ELF-1 (cell line): ENCODE results near the gene CASP7.

Source experiments
- DNase-seq: peaks from one replicate; pipeline ENCODE4 v3.0.0-alpha.2; 2016; ENCODE audit warnings: low read depth, low spot score

The CASP7 gene

DNA sequence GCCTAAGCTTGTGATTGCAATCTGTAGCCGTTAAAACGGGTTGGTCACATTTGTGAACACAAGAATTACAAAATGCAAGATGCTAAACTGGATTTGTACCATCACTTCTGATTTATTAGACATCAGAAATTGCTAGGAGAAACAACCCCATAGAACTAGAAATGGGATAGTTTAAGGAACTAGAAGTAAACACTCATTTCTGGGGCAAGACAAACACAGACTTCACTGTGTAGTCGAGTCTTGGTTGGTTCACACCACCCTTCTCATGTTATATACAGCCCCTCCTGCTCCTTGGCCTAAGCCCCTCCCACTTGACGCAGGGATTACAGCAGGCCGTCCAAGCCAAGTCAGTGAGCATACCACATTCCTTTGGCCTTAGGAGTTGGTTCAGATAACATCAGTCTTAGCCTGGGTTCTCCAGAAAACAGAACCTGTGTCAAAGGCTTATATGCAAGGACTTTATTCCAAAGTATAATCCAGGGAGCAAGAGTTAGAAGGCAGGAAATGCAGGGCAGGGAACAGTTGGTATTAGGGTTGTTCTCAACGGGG lies 13.8 kb upstream of the CASP7 start:
- DNase-seq, result peak; percentile 84

DNA sequence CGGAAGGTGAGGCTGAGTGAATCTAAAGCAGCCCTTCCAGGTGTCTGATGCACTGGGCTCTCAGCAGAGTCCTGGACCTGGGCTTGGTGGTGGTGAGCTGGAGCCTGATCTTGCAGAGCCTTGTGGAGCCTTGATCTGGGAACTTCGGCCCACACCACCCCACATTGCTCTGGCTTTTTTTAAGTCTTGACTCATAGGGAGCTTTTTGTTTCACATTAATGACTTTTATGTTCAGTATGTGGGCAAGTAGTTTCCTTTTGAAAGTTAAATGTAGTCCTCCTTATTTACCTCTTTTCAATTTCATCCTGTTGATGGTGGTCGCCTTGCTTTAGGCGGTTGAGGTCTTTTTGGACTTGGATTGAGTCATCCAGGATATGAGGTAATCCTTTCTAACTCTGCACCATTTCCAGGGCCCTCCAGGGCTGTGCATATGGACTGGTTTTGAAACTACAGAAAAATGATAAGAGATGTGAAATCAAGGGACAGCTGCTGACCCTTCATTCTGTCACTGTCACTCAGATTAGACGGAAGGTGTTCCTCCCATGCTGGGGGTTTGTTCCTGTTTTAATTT lies 12.9 kb upstream of the CASP7 start:
- no peak for DNase-seq

DNA sequence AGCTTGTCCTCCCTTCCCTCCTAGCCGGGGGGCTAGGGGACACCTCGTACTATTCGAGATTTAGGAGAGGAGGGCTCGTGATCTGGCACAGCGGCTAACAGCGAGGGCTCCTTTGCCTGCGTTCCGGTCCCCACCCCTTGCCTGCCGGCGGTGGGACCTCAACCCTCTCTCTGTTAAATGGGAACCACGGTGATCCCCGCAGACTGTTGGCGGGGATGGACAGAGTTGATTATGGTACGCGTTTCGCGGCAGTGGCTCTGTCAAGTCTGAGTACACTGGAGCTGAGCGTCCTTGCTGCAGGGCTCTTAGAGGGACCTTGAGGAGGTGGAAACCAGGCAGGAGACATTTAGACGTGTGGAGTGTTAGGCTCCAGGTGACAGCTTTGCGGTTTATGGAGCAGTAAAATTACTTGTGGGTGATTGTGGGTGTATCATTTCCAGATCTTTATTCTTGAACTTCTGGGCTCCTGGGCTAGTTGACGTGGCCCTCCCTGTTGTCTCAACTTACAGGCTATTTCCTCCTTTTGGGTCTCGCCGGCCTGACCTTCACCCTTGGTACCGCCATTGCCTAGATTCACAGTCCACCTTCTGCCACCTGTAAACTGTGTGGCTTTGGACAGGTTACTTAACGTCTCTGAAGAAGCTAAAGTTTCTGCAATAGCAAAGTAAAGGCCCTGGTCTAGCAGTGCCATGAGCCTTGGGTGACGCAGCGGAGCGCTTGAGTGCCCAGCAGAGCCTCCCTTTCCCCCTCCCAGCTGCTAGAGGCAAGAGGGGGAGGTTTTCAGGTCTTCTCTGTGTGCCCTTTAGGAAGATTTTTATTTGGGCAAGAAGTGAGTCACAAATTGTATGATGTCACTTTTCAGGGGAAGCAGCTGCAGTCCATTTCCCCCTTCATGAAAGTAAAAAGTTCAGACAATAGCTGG lies 739 bp downstream of the CASP7 start:
- no peak for DNase-seq

DNA sequence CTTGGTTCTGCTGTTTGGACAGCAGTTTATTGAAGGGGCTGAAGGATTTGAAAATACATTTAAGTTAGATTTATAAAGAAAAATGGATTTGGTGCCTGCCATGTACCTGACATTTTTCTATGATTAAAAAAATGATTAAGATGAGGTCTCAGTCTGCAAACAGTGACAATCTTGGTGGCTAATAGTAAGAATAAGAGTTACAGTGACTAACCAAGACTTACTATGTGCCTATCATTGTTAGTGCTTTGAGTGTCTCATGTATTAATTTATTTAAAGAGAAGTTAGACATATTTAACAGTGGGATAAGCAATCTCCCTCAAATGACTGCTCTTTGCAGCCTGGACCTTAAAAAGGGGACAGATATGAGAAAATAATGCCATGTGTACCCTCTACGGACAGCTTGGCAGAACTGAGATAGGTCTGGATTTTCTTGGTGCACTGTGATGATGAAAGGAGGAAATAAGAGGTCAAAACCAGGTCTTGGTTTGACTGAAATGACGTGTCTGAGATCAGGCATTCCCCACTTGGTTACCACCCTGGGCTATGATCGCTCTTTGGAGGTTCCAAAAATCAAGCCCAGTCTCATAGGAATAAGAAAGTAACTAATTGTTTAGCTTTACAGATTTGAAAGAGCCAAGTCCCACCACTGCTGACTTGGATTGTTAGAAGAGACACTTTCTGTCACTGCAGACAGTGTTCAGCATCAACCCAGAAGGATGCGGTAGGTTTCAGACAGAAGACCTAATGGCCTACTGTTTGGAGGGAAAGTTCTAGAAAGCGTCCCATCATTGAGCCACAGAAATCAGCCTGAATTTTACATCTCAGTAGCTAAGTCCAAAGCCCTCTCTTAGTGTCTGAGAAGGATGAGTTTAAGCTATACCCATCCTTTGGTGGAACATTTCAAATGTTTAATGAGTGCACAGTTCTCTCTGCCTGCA lies 2.1 kb downstream of the CASP7 start:
- no peak for DNase-seq

DNA sequence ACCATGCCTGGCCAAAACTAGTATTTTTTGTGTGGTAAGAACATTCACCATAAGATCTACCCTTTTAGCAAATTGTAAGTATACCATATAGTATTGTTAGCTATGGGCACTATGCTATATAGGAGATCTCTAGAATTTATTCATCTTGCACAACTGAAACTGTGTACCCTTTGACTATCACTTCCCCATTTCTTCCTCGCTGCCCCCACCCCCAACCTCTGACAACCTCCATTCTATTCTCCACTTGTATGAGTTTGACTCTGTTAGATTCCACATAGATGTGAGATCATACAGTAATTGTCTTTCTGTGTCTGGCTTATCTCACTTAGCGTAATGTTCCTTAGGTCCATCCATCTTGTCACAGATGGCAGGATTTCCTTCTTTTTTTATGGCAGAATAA lies 3.6 kb downstream of the CASP7 start:
- no peak for DNase-seq

DNA sequence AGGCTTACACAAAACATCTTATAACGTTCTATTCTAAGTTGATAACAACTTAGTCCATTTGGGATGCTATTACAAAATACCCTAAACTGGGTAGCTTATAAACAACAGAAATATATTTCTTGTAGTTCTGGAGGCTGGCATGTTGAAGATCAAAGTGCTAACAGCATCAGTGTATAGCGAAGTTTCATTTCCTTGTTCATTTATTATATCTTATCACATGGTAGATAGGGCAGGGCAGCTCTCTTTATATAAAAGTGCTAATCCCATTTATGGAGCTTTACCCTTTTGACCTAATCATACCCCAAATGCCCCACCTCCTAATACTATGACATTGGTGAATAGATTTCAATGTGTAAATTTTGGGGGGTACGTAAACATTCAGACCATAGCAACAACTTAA lies 6.3 kb downstream of the CASP7 start:
- no peak for DNase-seq

DNA sequence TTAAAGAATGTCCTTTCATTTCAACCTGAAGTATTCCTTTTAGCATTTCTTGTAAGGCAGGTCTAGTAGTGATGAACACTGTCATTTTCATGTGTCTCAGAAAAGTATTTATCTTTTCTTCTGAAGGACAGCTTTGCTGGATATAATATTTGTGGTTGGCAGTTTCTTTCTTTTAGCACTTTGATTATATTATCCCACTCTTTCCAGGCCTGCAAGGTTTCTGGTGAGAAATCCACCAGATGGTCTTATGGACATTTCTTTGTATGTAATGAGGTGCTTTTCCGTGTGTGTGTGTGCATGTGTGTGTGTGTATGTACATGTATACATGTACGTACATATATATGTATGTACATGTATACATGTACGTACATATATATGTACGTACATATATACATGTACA lies 7.3 kb downstream of the CASP7 start:
- no peak for DNase-seq

DNA sequence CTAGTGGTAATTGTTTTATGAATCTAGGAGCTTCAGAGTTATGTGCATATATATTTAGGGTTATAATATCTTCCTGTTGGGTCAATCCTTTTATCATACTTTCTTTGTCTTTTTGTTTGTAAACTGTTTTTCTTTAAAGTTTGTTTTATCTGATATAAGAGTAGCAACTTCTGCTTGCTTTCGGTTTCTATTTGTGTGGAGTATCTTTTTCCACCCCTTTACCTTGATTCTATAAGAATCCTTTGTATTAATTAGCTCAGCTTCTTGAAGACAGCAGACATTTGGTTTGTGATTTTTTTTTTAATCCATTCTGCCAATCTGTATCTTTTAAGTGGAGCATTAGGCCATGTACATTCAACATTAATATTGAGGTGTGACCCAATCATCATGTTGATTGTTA lies 9.3 kb downstream of the CASP7 start:
- DNase-seq, result no peak

DNA sequence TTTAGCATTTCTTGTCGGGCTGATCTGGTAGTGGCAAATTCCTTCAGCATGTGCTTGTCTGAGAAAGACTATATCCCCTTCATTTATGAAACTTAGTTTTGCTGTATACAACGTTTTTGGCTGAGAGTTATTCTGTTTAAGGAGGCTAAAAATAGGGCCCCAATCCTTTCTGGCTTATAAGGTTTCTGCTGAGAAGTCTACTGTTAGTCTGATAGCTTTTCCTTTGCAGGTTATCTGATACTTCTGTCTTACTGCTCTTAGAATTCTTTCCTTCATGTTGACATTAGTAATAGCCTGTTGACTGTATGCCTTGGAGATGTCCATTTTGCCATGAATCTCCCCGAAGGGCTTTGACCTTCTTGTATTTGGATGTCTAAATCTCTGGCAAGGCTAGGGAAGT lies 9.9 kb downstream of the CASP7 start:
- no peak for DNase-seq

DNA sequence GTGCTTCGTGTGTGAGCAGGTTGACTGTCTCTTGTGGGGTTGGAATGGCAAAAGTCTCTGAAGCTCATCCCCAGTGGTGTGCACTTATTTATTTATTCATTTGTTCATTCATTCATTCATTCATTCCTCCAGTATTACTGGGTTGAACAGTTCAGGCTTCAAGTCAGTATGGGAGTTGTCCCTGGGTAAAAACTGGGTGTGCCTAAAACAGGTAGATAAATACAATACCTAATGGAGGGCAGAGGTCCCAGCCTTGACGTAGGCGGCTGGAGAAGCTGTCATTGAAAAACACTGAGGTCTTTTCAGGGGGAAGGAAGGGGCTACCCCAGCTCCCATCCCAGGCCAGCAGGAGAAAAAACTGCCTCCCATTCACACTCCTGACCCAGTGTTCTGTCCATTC lies 11.0 kb downstream of the CASP7 start:
- DNase-seq, result no peak

DNA sequence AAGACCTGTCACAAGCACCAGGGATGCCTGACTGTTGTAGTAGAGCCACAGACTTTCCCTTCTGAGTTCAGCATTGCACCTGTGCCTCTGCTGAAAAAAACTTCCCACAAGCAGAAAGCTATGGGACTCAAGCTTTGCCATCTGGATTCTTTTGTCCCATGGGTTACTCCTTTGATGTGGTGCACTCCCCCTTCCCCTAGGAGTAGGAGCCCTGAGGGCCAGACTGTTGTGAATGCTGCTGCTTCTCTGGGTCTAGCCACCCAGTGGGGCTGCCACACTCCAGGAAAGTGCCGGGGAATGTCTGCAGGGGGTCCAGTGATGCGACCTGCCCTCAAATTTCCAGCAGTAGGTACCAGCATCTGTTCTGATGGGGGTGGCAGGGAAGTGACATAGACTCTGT lies 11.7 kb downstream of the CASP7 start:
- peak; percentile 54 for DNase-seq

DNA sequence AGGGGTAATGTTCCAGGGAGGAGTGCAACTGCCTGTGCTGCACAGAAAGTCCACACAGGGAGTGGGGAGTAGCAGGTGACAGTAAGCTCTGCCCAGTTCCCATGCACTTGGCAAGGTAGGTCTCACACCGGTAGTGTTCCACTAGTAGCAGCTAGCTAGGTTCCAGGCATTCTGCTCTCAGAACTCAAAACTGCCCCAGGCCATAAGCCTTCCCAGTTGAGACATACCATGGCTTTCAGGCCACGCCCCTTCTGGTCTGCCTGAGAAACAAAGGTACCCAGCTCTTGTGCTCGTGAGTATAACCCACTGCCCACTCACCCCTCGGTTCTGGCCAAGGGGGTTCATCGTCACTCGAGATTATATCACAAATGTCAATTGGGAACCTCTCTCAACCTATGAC lies 12.6 kb downstream of the CASP7 start:
- peak; percentile 79 for DNase-seq

DNA sequence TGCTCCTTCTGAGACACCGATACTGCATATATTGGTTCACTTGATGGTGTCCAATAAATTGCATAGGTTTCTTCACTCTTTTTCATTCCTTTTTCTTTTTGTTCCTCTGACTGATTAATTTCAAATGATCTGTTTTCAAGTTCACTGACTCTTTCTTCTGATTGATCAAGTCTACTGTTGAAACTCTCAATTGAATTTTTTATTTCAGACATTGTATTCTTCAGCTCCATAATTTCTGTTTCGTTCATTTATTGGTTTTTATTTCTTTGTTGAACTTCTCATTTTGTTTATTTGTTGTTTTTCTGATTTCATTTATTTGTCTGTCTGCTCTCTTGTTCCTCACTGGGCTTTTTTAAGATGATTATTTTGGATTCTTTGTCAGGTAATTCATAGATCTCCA lies 13.6 kb downstream of the CASP7 start:
- no peak for DNase-seq

DNA sequence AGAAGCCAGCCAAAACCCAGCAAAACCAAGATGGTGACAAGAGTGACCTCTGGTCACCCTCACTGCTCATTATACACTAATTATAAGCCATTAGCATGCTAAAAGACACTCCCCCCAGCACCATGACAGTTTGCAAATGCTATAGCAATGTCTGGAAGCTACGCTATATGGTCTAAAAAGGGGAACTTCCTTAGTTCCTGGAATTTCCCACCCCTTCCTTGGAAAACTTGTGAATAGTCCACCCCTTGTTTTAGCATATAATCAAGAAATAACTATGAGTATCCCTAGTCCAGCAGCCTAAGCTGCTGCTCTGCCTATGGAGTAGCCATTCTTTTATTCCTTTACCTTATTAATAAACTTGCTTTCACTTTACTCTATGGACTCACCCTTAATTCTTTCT lies 16.0 kb downstream of the CASP7 start:
- DNase-seq, result no peak

DNA sequence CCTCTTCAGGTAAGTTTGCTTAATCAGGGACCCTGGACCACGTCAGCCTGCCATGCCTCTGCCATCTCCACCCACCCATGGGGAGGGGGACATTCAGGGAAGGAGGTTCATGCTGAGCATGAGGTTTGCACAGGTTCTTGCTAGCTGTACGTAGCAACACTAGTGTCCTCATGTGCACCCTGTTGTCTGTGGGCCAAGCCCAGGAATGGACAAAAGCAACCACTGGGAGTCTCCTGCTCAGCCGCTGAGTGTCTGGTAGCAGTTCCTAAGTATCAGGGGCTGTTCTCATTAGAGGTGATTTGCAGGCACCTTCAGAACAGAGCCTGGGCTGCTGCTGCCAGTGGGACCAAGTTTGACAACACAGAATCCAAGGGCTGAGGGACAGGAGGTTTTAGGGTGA lies 17.9 kb downstream of the CASP7 start:
- DNase-seq, result no peak

DNA sequence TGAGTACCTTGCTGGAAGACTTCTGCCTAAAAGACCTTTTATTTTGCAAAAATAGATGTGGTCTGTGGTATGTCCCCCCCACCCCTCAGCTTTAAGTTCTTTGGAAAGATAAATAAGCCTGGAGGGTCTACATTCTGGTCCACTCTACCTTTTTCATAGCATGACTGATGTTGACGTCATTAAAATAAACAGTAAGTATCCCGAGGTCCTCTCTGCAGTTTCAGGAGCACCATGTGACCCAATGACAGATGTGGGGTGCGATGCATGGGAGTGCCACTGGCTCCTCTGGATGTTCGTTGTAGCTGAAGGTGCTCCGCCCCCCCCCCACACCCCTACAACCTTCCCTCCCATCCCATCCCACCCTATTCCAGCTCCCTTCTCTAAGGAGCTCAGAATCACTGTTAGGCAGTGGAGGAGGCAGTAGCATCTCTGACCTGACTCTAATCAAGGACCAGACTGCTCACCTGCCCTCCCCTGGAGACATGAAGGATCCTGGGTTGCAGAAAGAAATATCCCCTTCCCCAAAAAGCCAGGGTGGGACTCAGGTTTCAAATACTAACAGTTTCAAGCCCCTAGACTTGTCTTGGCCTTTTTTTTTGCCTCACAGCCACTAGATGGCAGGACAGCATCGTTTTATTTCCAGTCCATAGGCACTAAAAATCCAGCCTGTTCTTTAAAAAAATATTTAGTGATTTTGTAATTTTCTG lies 25.1 kb downstream of the CASP7 start:
- DNase-seq, result peak; percentile 30

DNA sequence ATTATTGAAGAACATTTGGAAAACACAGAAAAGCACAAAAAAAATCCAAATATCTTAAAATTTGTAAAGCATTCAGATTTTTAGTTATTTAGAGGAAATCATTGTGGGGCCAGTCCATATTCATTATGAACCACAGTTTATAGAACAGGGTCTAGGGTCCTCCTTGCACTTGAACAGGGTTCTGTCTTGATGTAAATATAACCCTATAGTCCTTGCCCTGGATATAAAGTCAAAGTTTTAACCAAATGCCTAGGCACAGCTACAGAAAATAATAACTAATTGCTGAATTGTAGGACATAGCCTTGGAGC lies 25.6 kb downstream of the CASP7 start:
- no peak for DNase-seq

DNA sequence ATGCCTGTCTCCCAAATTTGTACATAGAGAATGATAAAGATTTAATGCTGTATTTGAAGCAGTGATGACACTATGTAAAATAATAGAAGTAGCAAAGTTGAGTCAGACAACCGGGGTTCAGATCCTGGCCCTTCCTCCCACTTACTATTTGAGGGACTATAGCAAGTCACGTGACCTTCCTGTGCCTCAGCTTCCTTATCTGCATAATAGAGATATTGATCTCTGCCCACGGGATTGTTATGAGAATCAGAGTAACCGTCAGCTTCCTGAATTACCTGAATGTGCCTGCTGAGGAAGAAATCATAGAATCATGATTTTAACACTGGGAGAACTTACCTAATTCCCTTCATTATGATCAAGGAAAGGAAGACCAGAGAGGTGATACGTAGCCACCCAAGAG lies 26.9 kb downstream of the CASP7 start:
- DNase-seq, result no peak

DNA sequence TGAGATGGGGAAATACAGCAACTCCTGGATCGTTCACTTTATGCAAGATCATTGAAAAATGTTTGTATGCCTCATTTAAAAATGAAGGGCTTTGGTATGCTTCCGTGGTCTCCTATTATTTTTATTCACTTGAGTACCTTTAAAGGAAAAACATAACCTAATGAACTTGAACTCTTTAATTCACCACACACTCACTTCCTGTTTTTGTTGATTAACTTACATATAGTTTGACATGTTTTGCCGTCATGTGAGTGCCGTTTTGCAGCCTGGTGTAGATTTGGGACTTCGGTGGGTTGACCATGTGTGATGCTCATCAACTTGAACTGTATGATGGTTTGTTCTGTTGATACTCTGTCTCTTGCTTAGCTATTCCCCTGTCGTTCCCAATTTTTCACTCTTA lies 28.9 kb downstream of the CASP7 start:
- no peak for DNase-seq

DNA sequence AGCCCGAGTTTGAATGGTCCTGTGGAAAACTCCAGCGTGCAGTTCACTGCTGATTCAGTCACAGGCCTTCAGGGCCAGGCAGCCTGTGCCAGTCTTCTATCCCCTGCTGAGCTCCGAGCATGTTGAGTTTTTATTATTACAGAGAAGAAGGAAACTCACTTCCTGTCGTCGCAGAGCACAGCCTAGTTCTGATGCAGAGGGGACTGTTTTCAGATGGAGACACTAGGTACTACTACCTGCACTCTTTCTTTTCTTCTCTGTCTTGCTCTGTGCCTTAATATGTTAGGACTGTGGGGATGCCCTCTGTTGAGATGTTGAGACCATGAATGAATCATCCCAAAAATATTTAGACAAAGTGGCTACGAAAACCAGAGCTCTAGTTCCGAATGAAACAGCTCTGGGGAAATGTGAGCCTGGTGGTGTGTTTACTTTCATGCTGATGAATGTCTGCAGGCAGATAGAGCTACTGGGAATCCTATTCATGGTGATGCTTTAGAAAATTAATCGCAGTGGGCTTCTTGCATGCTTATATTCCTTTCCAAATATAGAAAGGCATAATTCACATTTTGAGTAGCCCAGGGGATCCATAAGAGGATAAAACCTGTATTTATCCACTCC lies 29.6 kb downstream of the CASP7 start:
- DNase-seq, result peak; percentile 42

DNA sequence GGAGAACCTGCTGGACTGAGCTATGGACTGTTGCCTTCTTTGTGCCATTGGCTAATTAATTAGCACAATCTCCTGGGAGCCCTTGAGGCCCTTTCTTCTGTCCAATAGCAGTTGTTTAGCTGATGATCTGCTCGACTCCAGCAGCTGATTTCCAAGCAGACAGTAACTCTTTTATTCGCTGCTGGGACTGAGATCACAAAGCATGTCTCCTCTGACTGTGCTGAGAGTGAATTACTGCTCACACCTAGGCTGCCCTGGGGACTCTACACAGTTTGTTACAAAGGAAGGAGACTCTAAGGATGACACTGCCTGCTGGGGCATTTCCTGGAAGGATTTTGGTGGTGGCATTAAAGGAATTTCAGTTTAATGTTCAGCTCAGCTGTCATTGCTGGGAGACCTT lies 31.4 kb downstream of the CASP7 start:
- peak; percentile 55 for DNase-seq
